HG02763 (cell line): Measurements from ENCODE around the gene VPS9D1.

ENCODE experiments used
- ATAC-seq: cut with Tn5 transposase; IDR thresholded peaks from one replicate; pipeline ENCODE4 v1.9.1; 2021; ENCODE audit warnings: mild to moderate bottlenecking, moderate library complexity; ENCODE audit not compliant: unreplicated experiment

VPS9D1 gene

GRCh38 chr16:89720813-89721545, at the start of gene VPS9D1, which contains the start of gene ZNF276:
Gene VPS9D1 (minus strand): TSS chr16:89720898. CDS start chr16:89720861, 37 bp downstream.
Gene ZNF276 (plus strand): TSS chr16:89721537. CDS start chr16:89721641, 104 bp downstream.
- ATAC-seq: peak; percentile 57

- ATAC-seq: no peak
Observed at GRCh38 chr16:89770367-89770766, 49.7 kb upstream of the VPS9D1 start.

GRCh38 chr16:89765292-89765830, 44.7 kb upstream of the VPS9D1 start:
- ATAC-seq: no peak

- ATAC-seq: peak; percentile 78
Observed at GRCh38 chr16:89764711-89765201, 44.1 kb upstream of the VPS9D1 start.

- no peak for ATAC-seq
Observed at GRCh38 chr16:89761304-89761922, 40.7 kb upstream of the VPS9D1 start.

GRCh38 chr16:89759746-89760340, 39.1 kb upstream of the VPS9D1 start:
- ATAC-seq: no peak

- no peak for ATAC-seq
Observed at GRCh38 chr16:89749637-89750036, 28.9 kb upstream of the VPS9D1 start.

- no peak for ATAC-seq
Observed at GRCh38 chr16:89748921-89749320, 28.2 kb upstream of the VPS9D1 start.

- no peak for ATAC-seq
Observed at GRCh38 chr16:89748076-89748475, 27.4 kb upstream of the VPS9D1 start.

- no peak for ATAC-seq
Observed at GRCh38 chr16:89746043-89746442, 25.3 kb upstream of the VPS9D1 start.

GRCh38 chr16:89744813-89745212, 24.1 kb upstream of the VPS9D1 start:
- ATAC-seq: no peak

- ATAC-seq: no peak
Observed at GRCh38 chr16:89742948-89743347, 22.2 kb upstream of the VPS9D1 start.

GRCh38 chr16:89741342-89742014, 20.8 kb upstream of the VPS9D1 start:
- no peak for ATAC-seq

- ATAC-seq: no peak
Observed at GRCh38 chr16:89739383-89739782, 18.7 kb upstream of the VPS9D1 start.

GRCh38 chr16:89738538-89739317, 18.0 kb upstream of the VPS9D1 start:
- ATAC-seq: no peak

GRCh38 chr16:89738072-89738377, 17.3 kb upstream of the VPS9D1 start:
- no peak for ATAC-seq

GRCh38 chr16:89737341-89738071, 16.8 kb upstream of the VPS9D1 start:
- no peak for ATAC-seq

- ATAC-seq: no peak
Observed at GRCh38 chr16:89736554-89736953, 15.9 kb upstream of the VPS9D1 start.

- ATAC-seq: no peak
Observed at GRCh38 chr16:89733792-89734191, 13.1 kb upstream of the VPS9D1 start.

GRCh38 chr16:89733322-89733721, 12.6 kb upstream of the VPS9D1 start:
- ATAC-seq: no peak
